ENCODE measurements around the gene SLC5A4. TPM values are rescaled to one million over a fixed set of nuclear protein-coding genes. Genes with fewer than 3 reads are reported as not detected.
"Not testable (repeated sequence)": the region's sequence is repeated elsewhere in the genome, so short reads cannot be mapped to it uniquely, and the experiment has no call there.

SLC5A4 gene
- total RNA-seq, 1 donor from 2014 or later = 0.81 TPM

GRCh38 chr22:32199961-32200360 is 55.2 kb downstream of the SLC5A4 start:
- no peak for DNase-seq (ENCODE audit: low spot score)

- DNase-seq (ENCODE audit: low spot score) = no peak
These were observed 55.8 kb downstream of the SLC5A4 start for GRCh38 chr22:32199341-32199740.

GRCh38 chr22:32197553-32198226 is 57.5 kb downstream of the SLC5A4 start:
- not testable (repeated sequence) for DNase-seq (ENCODE audit: low spot score)

GRCh38 chr22:32195900-32196299 is 59.2 kb downstream of the SLC5A4 start:
- DNase-seq (ENCODE audit: low spot score) = not testable (repeated sequence)

GRCh38 chr22:32193346-32193745 is 61.8 kb downstream of the SLC5A4 start:
- DNase-seq (ENCODE audit: low spot score) = not testable (repeated sequence)

GRCh38 chr22:32191021-32191420 is 64.1 kb downstream of the SLC5A4 start:
- not testable (repeated sequence) for DNase-seq (ENCODE audit: low spot score)

- no peak for DNase-seq (ENCODE audit: low spot score)
These were observed 69.3 kb downstream of the SLC5A4 start for GRCh38 chr22:32185821-32186220.

- DNase-seq (ENCODE audit: low spot score) = no peak
These were observed 71.5 kb downstream of the SLC5A4 start for GRCh38 chr22:32183625-32184024.

- DNase-seq (ENCODE audit: low spot score) = no peak
These were observed 74.1 kb downstream of the SLC5A4 start for GRCh38 chr22:32181043-32181442.

GRCh38 chr22:32177221-32177765 is 77.9 kb downstream of the SLC5A4 start:
- DNase-seq (ENCODE audit: low spot score) = no peak

- DNase-seq (ENCODE audit: low spot score) = no peak
These were observed 79.2 kb downstream of the SLC5A4 start for GRCh38 chr22:32175683-32176644.

GRCh38 chr22:32175115-32175514 is 80.0 kb downstream of the SLC5A4 start:
- DNase-seq (ENCODE audit: low spot score) = no peak

Other genes starting within 250 kb of the SLC5A4 start
- 134 TPM for gene SLC5A1, start 212.1 kb downstream of the SLC5A4 start, total RNA-seq
- not detected for gene C22orf42, start 96.0 kb downstream of the SLC5A4 start, total RNA-seq
- gene RFPL2, start 50.3 kb downstream of the SLC5A4 start, total RNA-seq = 0.14 TPM
- gene RFPL3, start 102.5 kb upstream of the SLC5A4 start, total RNA-seq = not detected
- gene RTCB, start 156.9 kb upstream of the SLC5A4 start, total RNA-seq = 62.8 TPM
- gene BPIFC, start 209.1 kb upstream of the SLC5A4 start, total RNA-seq = not detected
- 75.6 TPM for gene FBXO7, start 219.5 kb upstream of the SLC5A4 start, total RNA-seq

Data from mucosa of gallbladder (tissue), 1 donor.